Right lobe of liver (tissue), 6 donors: Measurements from ENCODE around the gene MAP2K6. TPM values are rescaled to one million over a fixed set of nuclear protein-coding genes. Genes with fewer than 3 reads are reported as not detected.

ENCODE experiments used
- ATAC-seq, 4 donors: fragments of 200-7000 bp; cut with Tn5 transposase; one replicate each; pipeline ENCODE4 v1.9.1; 2020; ENCODE audit warnings: mild to moderate bottlenecking in 4 of 4, moderate library complexity in 4 of 4
- DNase-seq, 3 donors: peaks; one replicate each; pipeline ENCODE4 v3.0.0-alpha.2; 2020
- H3K27ac ChIP-seq, 3 donors: fragments of 200-600 bp; one replicate each; pipeline ENCODE4 v1.8.0; 2022
- H3K27me3 ChIP-seq, 2 donors: fragments of 200-600 bp; one replicate each; pipeline ENCODE4 v1.8.0; 2022
- H3K36me3 ChIP-seq, 4 donors: fragments of 200-600 bp; sonication (generic) in 1 of 4; one replicate each; pipeline versions ENCODE4 v1.5.1 to v1.8.0; 2017 to 2022; ENCODE audit warnings: control low read depth in 1 of 4
- H3K4me1 ChIP-seq, 4 donors: fragments of 200-600 bp; sonication (generic) in 1 of 4; one replicate each; pipeline versions ENCODE4 v1.5.1 to v1.8.0; 2017 to 2022; ENCODE audit warnings: control low read depth in 1 of 4
- H3K4me3 ChIP-seq, 3 donors: fragments of 200-600 bp; one replicate each; pipeline ENCODE4 v1.8.0; 2022
- H3K9me3 ChIP-seq, 4 donors: fragments of 200-600 bp; sonication (generic) in 1 of 4; one replicate each; pipeline versions ENCODE4 v1.5.1 to v1.8.0; 2017 to 2022; ENCODE audit warnings: control low read depth in 1 of 4
- CTCF ChIP-seq, 4 donors: fragments of 200-600 bp in 3 of 4; fragments of 450-650 bp in 1 of 4; IDR thresholded peaks; one replicate each; pipeline versions ENCODE4 v1.5.1 to v1.8.0; 2016 to 2022; ENCODE audit warnings: antibody characterized with exemption in 4 of 4, mild to moderate bottlenecking in 2 of 4
- POLR2A ChIP-seq: fragments of 450-650 bp; IDR thresholded peaks from one replicate; pipeline ENCODE4 v1.6.1; 2017; ENCODE audit warnings: antibody characterized with exemption, mild to moderate bottlenecking
- WGBS: methylation state at CpG from one replicate; pipeline ENCODE4 v1.1.6; 2018; ENCODE audit warnings: low coverage, low lambda C conversion rate; ENCODE audit not compliant: insufficient coverage; ENCODE audit errors: missing lambda C conversion rate; 5-methylcytosine and 5-hydroxymethylcytosine counted together
- intact Hi-C, 2 donors: fragments of 100-400 bp; cut with DNase I; formaldehyde crosslinking; loops; one replicate each; pipeline versions ENCODE4 v1.11.2 to v1.14.1; 2022
- total RNA-seq, 6 experiments: library from RNA; depleted of rRNA in 2 of 6; stranded (reverse); fragments of >200 nt in 2 of 6; fragmentation: NEBNext Ultra II Directional in 3 of 6; extraction: Animal tissue kit (Norgen Biotek cat#: 25700) in 3 of 6; gene quantifications; one replicate each; pipeline versions ENCODE4 v1.1.0 to v1.2.4, GENCODE V29; 2016 to 2023
- donor health status: DM: no; HTN: yes; CAD: no.
- donor health status: DM: no; HTN: no; CAD: no.
- donor health status: DM: no; HTN: no; CAD: no.
- donor health status: DM: no; HTN: yes; CAD: no.
- donor health status: DM: no; HTN: yes; CAD: no.

Gene MAP2K6
- total RNA-seq, 6 experiments from 2014 or later: 1.8 to 3.6 (median 2.3) TPM

GRCh38 chr17:69593351-69593715 is 178.8 kb downstream of the MAP2K6 start:
- Histone ChIP-seq H3K27ac (no peak overlapping the region), H3K9me3 (no peaks in the 10 kb centered on the region), H3K27me3 (no peaks in the 10 kb centered on the region), H3K4me1 (no peaks in the 10 kb centered on the region), H3K36me3 (no peaks in the 10 kb centered on the region), H3K4me3 (no peak overlapping the region)
- 92% methylated on average over 2 of the region's 2 CpGs for WGBS
- intact Hi-C loops: no loop called here
- DNase-seq (no peak), ATAC-seq (no peak)
- TF ChIP-seq CTCF (IDR thresholded peaks at IDR 0.05) (no peak), POLR2A (no peak)

GRCh38 chr17:69593716-69594115 is 179.2 kb downstream of the MAP2K6 start:
- no peak overlapping the region for H3K4me3 ChIP-seq
- no peaks in the 10 kb centered on the region for H3K27me3 ChIP-seq
- WGBS: 41% methylated on average over 2 of the region's 2 CpGs
- no peaks in the 10 kb centered on the region for H3K4me1 ChIP-seq
- peak; percentile 12 to 50 (median 28) for ATAC-seq
- intact Hi-C loops: no loop called here
- no peak for DNase-seq
- no peaks in the 10 kb centered on the region for H3K9me3 ChIP-seq
- no peak overlapping the region for H3K27ac ChIP-seq
- no peaks in the 10 kb centered on the region for H3K36me3 ChIP-seq
- TF ChIP-seq POLR2A (no peak), CTCF (IDR thresholded peaks at IDR 0.05) (no peak)

GRCh38 chr17:69594641-69595040 is 180.1 kb downstream of the MAP2K6 start:
- no peak overlapping the region for H3K4me3 ChIP-seq
- no peaks in the 10 kb centered on the region for H3K9me3 ChIP-seq
- 31% methylated on average over 4 of the region's 4 CpGs for WGBS
- no peak for TF ChIP-seq POLR2A
- TF ChIP-seq CTCF (IDR thresholded peaks at IDR 0.05): no peak
- peak in 2 of 4 donors; percentile 18 to 50 for ATAC-seq
- no peaks in the 10 kb centered on the region for H3K4me1 ChIP-seq
- H3K36me3 ChIP-seq: no peaks in the 10 kb centered on the region
- DNase-seq: no peak
- H3K27me3 ChIP-seq: no peaks in the 10 kb centered on the region
- no peak overlapping the region for H3K27ac ChIP-seq
- intact Hi-C loops: no loop called here

GRCh38 chr17:69596141-69596540 is 181.6 kb downstream of the MAP2K6 start:
- Histone ChIP-seq H3K9me3 (no peaks in the 10 kb centered on the region), H3K4me3 (no peak overlapping the region), H3K4me1 (no peaks in the 10 kb centered on the region), H3K36me3 (no peaks in the 10 kb centered on the region), H3K27me3 (no peaks in the 10 kb centered on the region), H3K27ac (no peak overlapping the region)
- WGBS: 78% methylated on average over 3 of the region's 9 CpGs
- intact Hi-C loops: no loop called here
- DNase-seq: no peak
- ATAC-seq: no peak
- TF ChIP-seq POLR2A (no peak), CTCF (IDR thresholded peaks at IDR 0.05) (no peak)
